ENCODE results near the gene SH3BP4.

The SH3BP4 gene

GRCh38 chr2:234989183-234989701 lies 37.4 kb downstream of the SH3BP4 start:
- H3K4me3 ChIP-seq (ENCODE audit: low read depth in 1 of 5, low read length in 5 of 5) = no peak overlapping the region
- no peak overlapping the region for H3K27ac ChIP-seq (ENCODE audit: low read depth, low read length)
- peaks cover 1 to 39% (median 31%) of the 10 kb centered on the region in 5 donors for H3K4me1 ChIP-seq (ENCODE audit: control insufficient read depth in 5 of 5, insufficient read depth in 5 of 5, low read length in 5 of 5)
- H3K27me3 ChIP-seq (ENCODE audit: control insufficient read depth in 5 of 5, insufficient read depth in 4 of 5, low read length in 5 of 5) = no peaks in the 10 kb centered on the region
- H3K9ac ChIP-seq (ENCODE audit: low read length in 5 of 5) = no peak overlapping the region
- peaks cover 0 to 3% (median 0%) of the 10 kb centered on the region in 5 donors for H3K36me3 ChIP-seq (ENCODE audit: control insufficient read depth in 5 of 5, insufficient read depth in 5 of 5, low read length in 5 of 5)
- H3K9me3 ChIP-seq (ENCODE audit: control insufficient read depth in 5 of 5, low read length in 5 of 5) = no peaks in the 10 kb centered on the region

GRCh38 chr2:234990300-234990699 lies 38.5 kb downstream of the SH3BP4 start:
- peaks cover 0 to 6% (median 2%) of the 10 kb centered on the region in 5 donors for H3K36me3 ChIP-seq (ENCODE audit: control insufficient read depth in 5 of 5, insufficient read depth in 5 of 5, low read length in 5 of 5)
- H3K27me3 ChIP-seq (ENCODE audit: control insufficient read depth in 5 of 5, insufficient read depth in 4 of 5, low read length in 5 of 5) = no peaks in the 10 kb centered on the region
- no peaks in the 10 kb centered on the region for H3K9me3 ChIP-seq (ENCODE audit: control insufficient read depth in 5 of 5, low read length in 5 of 5)
- H3K9ac ChIP-seq (ENCODE audit: low read length in 5 of 5) = no peak overlapping the region
- no peak overlapping the region for H3K27ac ChIP-seq (ENCODE audit: low read depth, low read length)
- peaks cover 1 to 49% (median 31%) of the 10 kb centered on the region in 5 donors for H3K4me1 ChIP-seq (ENCODE audit: control insufficient read depth in 5 of 5, insufficient read depth in 5 of 5, low read length in 5 of 5)
- no peak overlapping the region for H3K4me3 ChIP-seq (ENCODE audit: low read depth in 1 of 5, low read length in 5 of 5)

GRCh38 chr2:234991290-234991689 lies 39.5 kb downstream of the SH3BP4 start:
- peaks cover 0 to 10% (median 9%) of the 10 kb centered on the region in 5 donors for H3K36me3 ChIP-seq (ENCODE audit: control insufficient read depth in 5 of 5, insufficient read depth in 5 of 5, low read length in 5 of 5)
- H3K4me3 ChIP-seq (ENCODE audit: low read depth in 1 of 5, low read length in 5 of 5) = no peak overlapping the region
- no peak overlapping the region for H3K9ac ChIP-seq (ENCODE audit: low read length in 5 of 5)
- no peaks in the 10 kb centered on the region for H3K9me3 ChIP-seq (ENCODE audit: control insufficient read depth in 5 of 5, low read length in 5 of 5)
- no peak overlapping the region for H3K27ac ChIP-seq (ENCODE audit: low read depth, low read length)
- H3K4me1 ChIP-seq (ENCODE audit: control insufficient read depth in 5 of 5, insufficient read depth in 5 of 5, low read length in 5 of 5) = peaks cover 1 to 46% (median 31%) of the 10 kb centered on the region in 5 donors
- no peaks in the 10 kb centered on the region for H3K27me3 ChIP-seq (ENCODE audit: control insufficient read depth in 5 of 5, insufficient read depth in 4 of 5, low read length in 5 of 5)

GRCh38 chr2:234991793-234992192 lies 40.0 kb downstream of the SH3BP4 start:
- H3K27me3 ChIP-seq (ENCODE audit: control insufficient read depth in 5 of 5, insufficient read depth in 4 of 5, low read length in 5 of 5) = no peaks in the 10 kb centered on the region
- no peak overlapping the region for H3K9ac ChIP-seq (ENCODE audit: low read length in 5 of 5)
- no peak overlapping the region for H3K27ac ChIP-seq (ENCODE audit: low read depth, low read length)
- H3K4me1 ChIP-seq (ENCODE audit: control insufficient read depth in 5 of 5, insufficient read depth in 5 of 5, low read length in 5 of 5) = peaks cover 1 to 46% (median 31%) of the 10 kb centered on the region in 5 donors
- peaks cover 0 to 13% (median 10%) of the 10 kb centered on the region in 5 donors for H3K36me3 ChIP-seq (ENCODE audit: control insufficient read depth in 5 of 5, insufficient read depth in 5 of 5, low read length in 5 of 5)
- H3K4me3 ChIP-seq (ENCODE audit: low read depth in 1 of 5, low read length in 5 of 5) = no peak overlapping the region
- no peaks in the 10 kb centered on the region for H3K9me3 ChIP-seq (ENCODE audit: control insufficient read depth in 5 of 5, low read length in 5 of 5)

- peaks cover 0 to 14% (median 10%) of the 10 kb centered on the region in 5 donors for H3K36me3 ChIP-seq (ENCODE audit: control insufficient read depth in 5 of 5, insufficient read depth in 5 of 5, low read length in 5 of 5)
- no peaks in the 10 kb centered on the region for H3K9me3 ChIP-seq (ENCODE audit: control insufficient read depth in 5 of 5, low read length in 5 of 5)
- H3K4me1 ChIP-seq (ENCODE audit: control insufficient read depth in 5 of 5, insufficient read depth in 5 of 5, low read length in 5 of 5) = peaks cover 1 to 46% (median 31%) of the 10 kb centered on the region in 5 donors
- no peaks in the 10 kb centered on the region for H3K27me3 ChIP-seq (ENCODE audit: control insufficient read depth in 5 of 5, insufficient read depth in 4 of 5, low read length in 5 of 5)
- no peak overlapping the region for H3K27ac ChIP-seq (ENCODE audit: low read depth, low read length)
- H3K4me3 ChIP-seq (ENCODE audit: low read depth in 1 of 5, low read length in 5 of 5) = no peak overlapping the region
- H3K9ac ChIP-seq (ENCODE audit: low read length in 5 of 5) = no peak overlapping the region
Measured at GRCh38 chr2:234992196-234992595, 40.4 kb downstream of the SH3BP4 start.

GRCh38 chr2:234992624-234993349 lies 41.0 kb downstream of the SH3BP4 start:
- peaks cover 0 to 18% (median 10%) of the 10 kb centered on the region in 5 donors for H3K36me3 ChIP-seq (ENCODE audit: control insufficient read depth in 5 of 5, insufficient read depth in 5 of 5, low read length in 5 of 5)
- H3K4me3 ChIP-seq (ENCODE audit: low read depth in 1 of 5, low read length in 5 of 5) = no peak overlapping the region
- no peak overlapping the region for H3K9ac ChIP-seq (ENCODE audit: low read length in 5 of 5)
- H3K9me3 ChIP-seq (ENCODE audit: control insufficient read depth in 5 of 5, low read length in 5 of 5) = no peaks in the 10 kb centered on the region
- no peaks in the 10 kb centered on the region for H3K27me3 ChIP-seq (ENCODE audit: control insufficient read depth in 5 of 5, insufficient read depth in 4 of 5, low read length in 5 of 5)
- H3K4me1 ChIP-seq (ENCODE audit: control insufficient read depth in 5 of 5, insufficient read depth in 5 of 5, low read length in 5 of 5) = peaks cover 1 to 46% (median 31%) of the 10 kb centered on the region in 5 donors
- H3K27ac ChIP-seq (ENCODE audit: low read depth, low read length) = no peak overlapping the region

GRCh38 chr2:234993541-234993981 lies 41.7 kb downstream of the SH3BP4 start:
- Histone ChIP-seq H3K4me3 (ENCODE audit: low read depth in 1 of 5, low read length in 5 of 5) (no peak overlapping the region), H3K4me1 (ENCODE audit: control insufficient read depth in 5 of 5, insufficient read depth in 5 of 5, low read length in 5 of 5) (peaks cover 1 to 46% (median 31%) of the 10 kb centered on the region in 5 donors), H3K36me3 (ENCODE audit: control insufficient read depth in 5 of 5, insufficient read depth in 5 of 5, low read length in 5 of 5) (peaks cover 0 to 22% (median 12%) of the 10 kb centered on the region in 5 donors), H3K9me3 (ENCODE audit: control insufficient read depth in 5 of 5, low read length in 5 of 5) (no peaks in the 10 kb centered on the region), H3K27ac (ENCODE audit: low read depth, low read length) (no peak overlapping the region), H3K9ac (ENCODE audit: low read length in 5 of 5) (no peak overlapping the region), H3K27me3 (ENCODE audit: control insufficient read depth in 5 of 5, insufficient read depth in 4 of 5, low read length in 5 of 5) (no peaks in the 10 kb centered on the region)

- Histone ChIP-seq H3K9me3 (ENCODE audit: control insufficient read depth in 5 of 5, low read length in 5 of 5) (no peaks in the 10 kb centered on the region), H3K27me3 (ENCODE audit: control insufficient read depth in 5 of 5, insufficient read depth in 4 of 5, low read length in 5 of 5) (no peaks in the 10 kb centered on the region), H3K4me3 (ENCODE audit: low read depth in 1 of 5, low read length in 5 of 5) (no peak overlapping the region), H3K27ac (ENCODE audit: low read depth, low read length) (no peak overlapping the region), H3K36me3 (ENCODE audit: control insufficient read depth in 5 of 5, insufficient read depth in 5 of 5, low read length in 5 of 5) (peaks cover 0 to 26% (median 12%) of the 10 kb centered on the region in 5 donors), H3K9ac (ENCODE audit: low read length in 5 of 5) (no peak overlapping the region), H3K4me1 (ENCODE audit: control insufficient read depth in 5 of 5, insufficient read depth in 5 of 5, low read length in 5 of 5) (peaks cover 1 to 38% (median 24%) of the 10 kb centered on the region in 5 donors)
Measured at GRCh38 chr2:234994438-234995321, 42.9 kb downstream of the SH3BP4 start.

GRCh38 chr2:234995332-234996068 lies 43.7 kb downstream of the SH3BP4 start:
- no peak overlapping the region for H3K4me3 ChIP-seq (ENCODE audit: low read depth in 1 of 5, low read length in 5 of 5)
- no peaks in the 10 kb centered on the region for H3K27me3 ChIP-seq (ENCODE audit: control insufficient read depth in 5 of 5, insufficient read depth in 4 of 5, low read length in 5 of 5)
- H3K4me1 ChIP-seq (ENCODE audit: control insufficient read depth in 5 of 5, insufficient read depth in 5 of 5, low read length in 5 of 5) = peaks cover 1 to 34% (median 23%) of the 10 kb centered on the region in 5 donors
- H3K36me3 ChIP-seq (ENCODE audit: control insufficient read depth in 5 of 5, insufficient read depth in 5 of 5, low read length in 5 of 5) = peaks cover 0 to 33% (median 14%) of the 10 kb centered on the region in 5 donors
- H3K9ac ChIP-seq (ENCODE audit: low read length in 5 of 5) = no peak overlapping the region
- H3K9me3 ChIP-seq (ENCODE audit: control insufficient read depth in 5 of 5, low read length in 5 of 5) = no peaks in the 10 kb centered on the region
- no peak overlapping the region for H3K27ac ChIP-seq (ENCODE audit: low read depth, low read length)
